C4-2B (cell line): ENCODE data around the gene KRT26.
"Not testable (repeated sequence)": the region's sequence is repeated elsewhere in the genome, so short reads cannot be mapped to it uniquely, and the experiment has no call there.

ENCODE experiments used
- H3K27ac ChIP-seq: fragments of 450-650 bp; 2 replicates; pipeline ENCODE4 v1.5.1; 2017
- ZFX ChIP-seq: fragments of 450-650 bp; IDR thresholded peaks from 2 replicates; pipeline ENCODE4 v1.6.1; 2017
- TF ChIP-seq, protein P1 (sequence below): fragments of 450-650 bp; conservative IDR thresholded peaks from 2 replicates; pipeline ENCODE4 v1.5.1; 2017; ENCODE audit warnings: mild to moderate bottlenecking

The KRT26 gene

DNA sequence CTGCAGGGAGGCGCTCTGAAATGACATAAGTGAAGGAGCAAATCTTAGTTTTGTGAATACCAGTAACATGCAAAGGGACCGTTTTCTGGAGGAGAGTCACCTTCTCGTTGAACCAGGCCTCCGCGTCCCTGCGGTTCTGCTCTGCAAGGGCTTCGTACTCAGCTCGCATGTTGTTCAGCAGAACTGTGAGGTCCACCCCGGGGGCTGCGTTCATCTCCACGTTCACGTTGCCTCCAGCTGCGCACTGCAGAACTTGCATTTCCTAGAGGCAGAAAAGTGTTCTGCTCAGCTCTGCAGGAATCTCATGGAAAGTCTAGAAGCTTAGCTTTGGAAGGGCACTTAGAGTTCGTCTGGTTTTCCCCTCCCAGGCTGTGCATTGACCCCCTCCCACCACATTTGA is 20.9 kb downstream of the KRT26 start:
- H3K27ac ChIP-seq, result no peak overlapping the region
- TF ChIP-seq ZFX, result no peak
- TF ChIP-seq, protein P1, sequence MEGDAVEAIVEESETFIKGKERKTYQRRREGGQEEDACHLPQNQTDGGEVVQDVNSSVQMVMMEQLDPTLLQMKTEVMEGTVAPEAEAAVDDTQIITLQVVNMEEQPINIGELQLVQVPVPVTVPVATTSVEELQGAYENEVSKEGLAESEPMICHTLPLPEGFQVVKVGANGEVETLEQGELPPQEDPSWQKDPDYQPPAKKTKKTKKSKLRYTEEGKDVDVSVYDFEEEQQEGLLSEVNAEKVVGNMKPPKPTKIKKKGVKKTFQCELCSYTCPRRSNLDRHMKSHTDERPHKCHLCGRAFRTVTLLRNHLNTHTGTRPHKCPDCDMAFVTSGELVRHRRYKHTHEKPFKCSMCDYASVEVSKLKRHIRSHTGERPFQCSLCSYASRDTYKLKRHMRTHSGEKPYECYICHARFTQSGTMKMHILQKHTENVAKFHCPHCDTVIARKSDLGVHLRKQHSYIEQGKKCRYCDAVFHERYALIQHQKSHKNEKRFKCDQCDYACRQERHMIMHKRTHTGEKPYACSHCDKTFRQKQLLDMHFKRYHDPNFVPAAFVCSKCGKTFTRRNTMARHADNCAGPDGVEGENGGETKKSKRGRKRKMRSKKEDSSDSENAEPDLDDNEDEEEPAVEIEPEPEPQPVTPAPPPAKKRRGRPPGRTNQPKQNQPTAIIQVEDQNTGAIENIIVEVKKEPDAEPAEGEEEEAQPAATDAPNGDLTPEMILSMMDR, result no peak

DNA sequence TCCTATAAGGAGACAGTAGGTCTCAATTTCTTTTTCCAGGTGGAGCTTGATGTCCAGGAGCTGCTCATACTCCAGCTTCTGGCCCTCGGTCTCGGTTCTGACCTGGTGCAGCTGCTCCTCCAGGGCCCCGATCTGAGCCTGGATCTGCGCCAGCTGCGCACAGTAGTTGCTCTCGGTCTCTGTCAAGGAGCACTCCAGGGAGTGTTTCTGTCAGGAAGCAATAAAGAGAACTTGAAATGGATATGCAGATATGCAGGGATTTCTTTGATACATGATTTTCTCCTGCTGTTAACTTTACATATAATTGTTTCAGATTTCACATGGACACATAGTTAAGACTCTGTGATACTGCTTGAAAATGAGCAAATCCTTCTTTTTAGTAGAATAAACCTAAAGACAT is 21.6 kb downstream of the KRT26 start:
- TF ChIP-seq, protein P1, result no peak
- no peak overlapping the region for H3K27ac ChIP-seq

DNA sequence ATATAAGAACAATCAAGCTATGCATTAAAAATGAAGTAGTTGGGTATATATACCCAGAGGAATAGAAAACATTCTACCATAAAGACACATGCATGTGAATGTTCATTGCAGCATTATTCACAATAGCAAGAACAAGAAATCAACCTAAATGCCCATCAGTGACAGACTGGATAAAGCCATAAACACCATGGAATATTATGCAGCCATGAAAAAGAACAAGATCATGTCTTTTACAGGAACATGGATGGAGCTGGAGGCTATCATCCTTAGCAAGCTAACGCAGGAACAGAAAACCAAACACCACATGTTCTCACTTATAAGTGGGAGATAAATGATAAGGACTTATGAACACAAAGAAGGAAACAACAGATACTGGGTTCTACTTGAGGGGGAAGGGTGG is 23.3 kb downstream of the KRT26 start:
- not testable (repeated sequence) for H3K27ac ChIP-seq

DNA sequence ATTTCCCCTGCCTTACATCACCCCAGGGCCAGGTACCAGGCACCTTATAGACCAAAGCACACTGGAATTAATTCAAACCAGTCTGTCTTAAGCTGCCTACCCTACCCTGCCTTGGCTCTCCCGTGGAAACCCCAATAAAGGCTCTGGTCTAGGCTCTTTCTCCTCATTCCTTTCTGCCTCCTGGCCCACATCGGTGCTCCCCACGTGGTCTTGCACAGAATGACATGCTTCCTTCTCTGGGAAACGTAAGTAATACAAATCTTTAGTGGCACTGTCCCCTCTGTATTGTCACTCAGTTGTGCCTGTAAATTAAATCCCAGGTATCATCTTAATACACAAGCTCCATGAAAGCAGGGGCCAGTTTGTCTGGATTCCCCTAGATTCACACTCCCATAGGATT is 33.4 kb downstream of the KRT26 start:
- H3K27ac ChIP-seq, result no peak overlapping the region
- TF ChIP-seq, protein P1, result no peak
- TF ChIP-seq ZFX, result no peak

DNA sequence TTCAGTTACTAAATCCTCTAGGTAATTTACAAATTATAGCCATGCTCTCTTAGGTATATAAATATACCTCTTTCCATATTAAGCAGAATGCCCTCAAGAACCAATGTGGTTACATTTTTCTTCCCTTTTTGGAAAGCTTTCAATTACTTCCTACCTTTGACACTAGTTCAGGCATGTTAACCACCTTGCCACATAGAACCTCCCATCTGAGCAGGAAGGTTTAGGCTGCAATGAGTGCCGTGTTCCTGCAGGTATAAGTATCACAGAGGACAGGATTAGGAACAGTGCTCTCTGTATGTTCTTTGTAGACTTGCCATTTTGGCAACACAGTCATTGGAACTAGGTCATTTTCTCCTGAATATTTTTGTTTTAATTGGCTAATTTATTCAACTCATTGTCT is 37.0 kb downstream of the KRT26 start:
- H3K27ac ChIP-seq, result no peak overlapping the region
- TF ChIP-seq, protein P1, result no peak
- no peak for TF ChIP-seq ZFX

DNA sequence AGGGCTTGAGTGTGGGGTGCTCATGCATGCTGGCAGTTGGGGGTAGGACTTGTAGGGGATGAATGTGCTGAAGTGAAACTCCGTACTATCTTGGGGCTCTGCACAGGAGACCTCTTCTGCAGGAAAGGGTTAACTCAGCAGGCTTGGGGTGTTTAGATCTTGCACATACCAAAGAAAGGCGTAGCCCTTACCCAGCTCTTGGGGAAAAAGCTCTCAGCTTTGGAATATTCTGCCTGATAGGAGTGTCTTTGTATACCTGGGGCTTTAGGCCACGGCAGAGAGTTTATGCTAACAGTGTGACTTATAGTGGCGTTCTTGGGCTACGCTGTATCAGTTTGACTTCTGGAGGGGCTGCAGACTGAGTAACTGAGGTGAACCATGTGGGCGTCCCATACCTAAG is 38.0 kb downstream of the KRT26 start:
- TF ChIP-seq ZFX, result no peak
- TF ChIP-seq, protein P1, result no peak
- H3K27ac ChIP-seq, result no peak overlapping the region

DNA sequence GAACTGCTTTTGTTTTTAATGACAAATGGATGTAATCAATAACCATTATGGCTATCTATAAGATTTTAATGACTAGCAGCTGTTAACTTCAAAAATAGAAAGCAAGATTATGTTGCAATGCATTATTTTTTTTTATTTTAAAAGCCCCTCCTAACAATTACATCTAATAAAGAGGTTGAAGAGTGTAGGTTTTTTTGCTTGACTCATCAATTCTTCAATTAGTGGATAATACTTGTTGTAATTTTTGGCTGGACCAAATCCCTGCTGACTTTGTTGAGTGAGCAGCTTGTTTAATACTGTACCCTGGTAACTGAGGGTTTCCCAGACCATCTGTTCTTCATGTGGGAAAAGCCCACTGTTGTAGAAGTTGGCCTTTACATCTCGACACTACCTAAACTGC is 41.0 kb downstream of the KRT26 start:
- H3K27ac ChIP-seq, result no peak overlapping the region
- TF ChIP-seq ZFX, result no peak
- TF ChIP-seq, protein P1, result no peak

DNA sequence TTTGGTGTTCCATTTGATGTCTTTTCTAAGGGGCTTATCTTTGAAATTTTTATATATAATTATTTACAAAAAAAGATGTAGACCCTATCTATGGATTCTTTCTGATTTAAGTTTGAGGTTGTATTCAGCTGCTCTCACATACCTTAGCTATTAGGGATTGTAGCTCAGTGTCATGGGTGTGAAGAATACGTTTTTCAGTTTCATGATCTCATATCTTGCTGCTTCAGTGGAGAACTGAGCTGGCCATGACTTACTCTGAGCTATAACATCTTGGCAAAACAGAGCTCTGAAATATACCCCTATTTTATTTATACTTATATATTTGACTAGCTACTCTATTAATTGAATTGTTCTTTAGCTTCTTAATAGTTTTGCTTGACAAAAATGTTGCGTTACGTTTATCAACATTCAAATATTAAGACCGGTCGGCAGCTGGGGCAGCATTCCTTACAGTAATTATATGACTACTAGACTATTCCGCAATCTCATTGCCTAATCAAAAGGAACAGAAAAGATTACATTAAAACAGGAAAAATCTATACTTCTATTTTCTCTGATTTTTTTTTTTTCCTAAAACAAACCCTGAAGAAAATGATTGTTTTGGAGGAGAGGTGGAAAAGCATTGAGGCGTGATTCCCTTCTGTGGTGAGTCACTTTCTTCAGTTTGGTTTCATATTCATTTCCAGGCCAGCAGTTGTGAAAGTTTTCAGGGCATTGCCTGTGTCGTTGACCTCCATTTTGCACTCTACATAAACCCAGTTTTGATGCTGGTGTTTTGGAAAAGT is 44.4 kb downstream of the KRT26 start:
- H3K27ac ChIP-seq, result no peak overlapping the region
- TF ChIP-seq, protein P1, result no peak
- TF ChIP-seq ZFX, result no peak
